ENCODE measurements around the gene P3H3. TPM values are rescaled to one million over a fixed set of nuclear protein-coding genes. Genes with fewer than 3 reads are reported as not detected.

Gene P3H3
- polyA plus RNA-seq, 1 donor (not counting 4 experiments of a cell fraction or from before 2014, with no cell fraction given) = 3.9 TPM

- Histone ChIP-seq H2AFZ (ENCODE audit: control insufficient read depth, low read length) (peak within 1 kb of the TSS; percentile 64), H3K79me2 (ENCODE audit: control insufficient read depth, insufficient read depth, low read length) (peaks cover 40% of the 10 kb centered on the region)
These were observed 39.4 kb downstream of the P3H3 start, which contains the start of gene TPI1 for GRCh38 chr12:6867413-6868210. TPI1 (plus strand) TSS chr12:6867531; CDS start chr12:6867567, 36 bp downstream.

GRCh38 chr12:6868211-6869048, 40.2 kb downstream of the P3H3 start:
- DNase-seq (ENCODE audit: low read depth, low spot score) (no peak), FAIRE-seq (no peak)
- Histone ChIP-seq H2AFZ (ENCODE audit: control insufficient read depth, low read length) (no peak overlapping the region), H3K4me3 (ENCODE audit: control insufficient read depth in 2 of 3, extremely low read depth in 1 of 3, insufficient read depth in 2 of 3, low read depth in 1 of 3, low read length in 3 of 3) (peak overlapping the region; percentile 87 to 93 (median 88)), H3K79me2 (ENCODE audit: control insufficient read depth, insufficient read depth, low read length) (peaks cover 44% of the 10 kb centered on the region), H3K9ac (ENCODE audit: control insufficient read depth, extremely low read depth, insufficient read depth, low read length) (peak overlapping the region; percentile 82), H3K27me3 (ENCODE audit: control insufficient read depth, extremely low read depth, insufficient read depth, low read length) (no peaks in the 10 kb centered on the region), H4K20me1 (ENCODE audit: control insufficient read depth, extremely low read depth, insufficient read depth, low read length) (peaks cover 25% of the 10 kb centered on the region), H3K36me3 (ENCODE audit: control insufficient read depth in 2 of 2, extremely low read depth in 1 of 2, insufficient read depth in 2 of 2, low read length in 2 of 2) (peaks cover 23 to 27% of the 10 kb centered on the region in 2 experiments), H3K4me1 (ENCODE audit: control insufficient read depth, extremely low read depth, insufficient read depth, low read length) (peaks cover 41% of the 10 kb centered on the region), H3K27ac (ENCODE audit: control insufficient read depth, insufficient read depth, low read length) (peak overlapping the region; percentile 62), H3K9me1 (ENCODE audit: control insufficient read depth, extremely low read depth, insufficient read depth, low read length) (no peaks in the 10 kb centered on the region), H3K9me3 (ENCODE audit: control insufficient read depth, low read depth, low read length) (no peaks in the 10 kb centered on the region), H3K4me2 (ENCODE audit: control insufficient read depth, extremely low read depth, insufficient read depth, low read depth, low read length) (peak overlapping the region; percentile 97)
- dilution Hi-C loops (cut with MboI; ENCODE audit: extremely low pct_ligation_motif_present, low sequenced_read_pairs) = no loop called here
- TF ChIP-seq CTCF (optimal IDR thresholded peaks at IDR 0.05 in 1 of 3, IDR thresholded peaks at IDR 0.05 in 1 of 3, conservative IDR thresholded peaks at IDR 0.05 in 1 of 3; ENCODE audit: extremely low read depth in 1 of 3, insufficient read depth in 2 of 3, low read length in 3 of 3) = peak in 2 of 3 experiments; percentile 24 to 31
- no peak for TF ChIP-seq EZH2 (IDR thresholded peaks at IDR 0.05; ENCODE audit: low read length)

More at GRCh38 chr12:6867413-6868210, 39.4 kb downstream of the P3H3 start, which contains the start of gene TPI1:
- H3K4me2 ChIP-seq (ENCODE audit: control insufficient read depth, extremely low read depth, insufficient read depth, low read depth, low read length) = peak within 1 kb of the TSS; percentile 97
- no peaks in the 10 kb centered on the region for H3K27me3 ChIP-seq (ENCODE audit: control insufficient read depth, extremely low read depth, insufficient read depth, low read length)
- peaks cover 41% of the 10 kb centered on the region for H3K4me1 ChIP-seq (ENCODE audit: control insufficient read depth, extremely low read depth, insufficient read depth, low read length)
- peaks cover 29 to 32% of the 10 kb centered on the region in 2 experiments for H3K36me3 ChIP-seq (ENCODE audit: control insufficient read depth in 2 of 2, extremely low read depth in 1 of 2, insufficient read depth in 2 of 2, low read length in 2 of 2)
- FAIRE-seq (no peak), DNase-seq (ENCODE audit: low read depth, low spot score) (no peak)
- H3K9me3 ChIP-seq (ENCODE audit: control insufficient read depth, low read depth, low read length) = no peaks in the 10 kb centered on the region
- dilution Hi-C loops (cut with MboI; ENCODE audit: extremely low pct_ligation_motif_present, low sequenced_read_pairs) = no loop called here
- TF ChIP-seq CTCF (optimal IDR thresholded peaks at IDR 0.05 in 1 of 3, IDR thresholded peaks at IDR 0.05 in 1 of 3, conservative IDR thresholded peaks at IDR 0.05 in 1 of 3; ENCODE audit: extremely low read depth in 1 of 3, insufficient read depth in 2 of 3, low read length in 3 of 3) = no peak
- TF ChIP-seq EZH2 (IDR thresholded peaks at IDR 0.05; ENCODE audit: low read length) = no peak
- H3K9ac ChIP-seq (ENCODE audit: control insufficient read depth, extremely low read depth, insufficient read depth, low read length) = peak within 1 kb of the TSS; percentile 82
- H3K9me1 ChIP-seq (ENCODE audit: control insufficient read depth, extremely low read depth, insufficient read depth, low read length) = no peaks in the 10 kb centered on the region
- peaks cover 25% of the 10 kb centered on the region for H4K20me1 ChIP-seq (ENCODE audit: control insufficient read depth, extremely low read depth, insufficient read depth, low read length)
- H3K4me3 ChIP-seq (ENCODE audit: control insufficient read depth in 2 of 3, extremely low read depth in 1 of 3, insufficient read depth in 2 of 3, low read depth in 1 of 3, low read length in 3 of 3) = peak within 1 kb of the TSS; percentile 87 to 93 (median 88)
- peak within 1 kb of the TSS; percentile 62 for H3K27ac ChIP-seq (ENCODE audit: control insufficient read depth, insufficient read depth, low read length)

Measured in keratinocyte (primary cell).